Measurements from ENCODE around the gene MARVELD1.

- TF ChIP-seq, protein P1, sequence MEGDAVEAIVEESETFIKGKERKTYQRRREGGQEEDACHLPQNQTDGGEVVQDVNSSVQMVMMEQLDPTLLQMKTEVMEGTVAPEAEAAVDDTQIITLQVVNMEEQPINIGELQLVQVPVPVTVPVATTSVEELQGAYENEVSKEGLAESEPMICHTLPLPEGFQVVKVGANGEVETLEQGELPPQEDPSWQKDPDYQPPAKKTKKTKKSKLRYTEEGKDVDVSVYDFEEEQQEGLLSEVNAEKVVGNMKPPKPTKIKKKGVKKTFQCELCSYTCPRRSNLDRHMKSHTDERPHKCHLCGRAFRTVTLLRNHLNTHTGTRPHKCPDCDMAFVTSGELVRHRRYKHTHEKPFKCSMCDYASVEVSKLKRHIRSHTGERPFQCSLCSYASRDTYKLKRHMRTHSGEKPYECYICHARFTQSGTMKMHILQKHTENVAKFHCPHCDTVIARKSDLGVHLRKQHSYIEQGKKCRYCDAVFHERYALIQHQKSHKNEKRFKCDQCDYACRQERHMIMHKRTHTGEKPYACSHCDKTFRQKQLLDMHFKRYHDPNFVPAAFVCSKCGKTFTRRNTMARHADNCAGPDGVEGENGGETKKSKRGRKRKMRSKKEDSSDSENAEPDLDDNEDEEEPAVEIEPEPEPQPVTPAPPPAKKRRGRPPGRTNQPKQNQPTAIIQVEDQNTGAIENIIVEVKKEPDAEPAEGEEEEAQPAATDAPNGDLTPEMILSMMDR (conservative IDR thresholded peaks at IDR 0.05; ENCODE audit: low read depth, low read length), result no peak
- no peak for TF ChIP-seq EZH2 (IDR thresholded peaks at IDR 0.05; ENCODE audit: borderline replicate concordance, low read depth, low read length, poor library complexity, severe bottlenecking)
Observed at GRCh38 chr10:97718659-97719142, 5.2 kb downstream of the MARVELD1 start.

Measured in A673 (cell line).